Measurements from ENCODE around the gene TMPRSS6.

Gene TMPRSS6

DNA sequence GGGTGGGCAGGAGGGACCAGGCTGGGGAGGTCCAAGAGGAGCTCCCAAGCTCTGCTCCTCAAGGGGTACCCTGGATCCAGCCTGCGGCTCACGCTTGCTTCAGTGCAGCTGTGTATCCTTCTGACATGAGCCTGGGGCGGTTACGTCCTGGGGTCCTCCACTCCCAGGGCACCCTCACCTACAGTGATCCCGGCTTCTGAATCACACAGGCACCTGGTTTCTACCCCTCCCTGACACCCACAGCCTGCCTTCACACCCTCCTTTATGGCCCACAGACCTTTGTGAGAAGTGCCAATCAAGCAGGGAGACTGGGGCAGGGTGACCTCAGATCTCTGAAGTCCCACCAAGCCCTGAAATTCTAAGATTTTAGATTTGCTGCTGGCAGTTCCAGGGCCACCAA lies 88.5 kb downstream of the TMPRSS6 start:
- peak overlapping the region; percentile 91 for H3K27ac ChIP-seq
- H3K4me1 ChIP-seq (ENCODE audit: control insufficient read depth in 1 of 2, insufficient read depth in 1 of 2, low read depth in 1 of 2, low read length in 1 of 2) = peaks cover 31 to 37% of the 10 kb centered on the region in 2 experiments
- peaks cover 32% of the 10 kb centered on the region for H3K36me3 ChIP-seq
- H3K27me3 ChIP-seq = no peaks in the 10 kb centered on the region
- H3K9me3 ChIP-seq = no peaks in the 10 kb centered on the region
- TF ChIP-seq, protein P1, sequence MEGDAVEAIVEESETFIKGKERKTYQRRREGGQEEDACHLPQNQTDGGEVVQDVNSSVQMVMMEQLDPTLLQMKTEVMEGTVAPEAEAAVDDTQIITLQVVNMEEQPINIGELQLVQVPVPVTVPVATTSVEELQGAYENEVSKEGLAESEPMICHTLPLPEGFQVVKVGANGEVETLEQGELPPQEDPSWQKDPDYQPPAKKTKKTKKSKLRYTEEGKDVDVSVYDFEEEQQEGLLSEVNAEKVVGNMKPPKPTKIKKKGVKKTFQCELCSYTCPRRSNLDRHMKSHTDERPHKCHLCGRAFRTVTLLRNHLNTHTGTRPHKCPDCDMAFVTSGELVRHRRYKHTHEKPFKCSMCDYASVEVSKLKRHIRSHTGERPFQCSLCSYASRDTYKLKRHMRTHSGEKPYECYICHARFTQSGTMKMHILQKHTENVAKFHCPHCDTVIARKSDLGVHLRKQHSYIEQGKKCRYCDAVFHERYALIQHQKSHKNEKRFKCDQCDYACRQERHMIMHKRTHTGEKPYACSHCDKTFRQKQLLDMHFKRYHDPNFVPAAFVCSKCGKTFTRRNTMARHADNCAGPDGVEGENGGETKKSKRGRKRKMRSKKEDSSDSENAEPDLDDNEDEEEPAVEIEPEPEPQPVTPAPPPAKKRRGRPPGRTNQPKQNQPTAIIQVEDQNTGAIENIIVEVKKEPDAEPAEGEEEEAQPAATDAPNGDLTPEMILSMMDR (IDR thresholded peaks at IDR 0.05) = no peak
- H3K4me3 ChIP-seq (ENCODE audit: low read depth in 1 of 2, low read length in 1 of 2) = no peak overlapping the region

DNA sequence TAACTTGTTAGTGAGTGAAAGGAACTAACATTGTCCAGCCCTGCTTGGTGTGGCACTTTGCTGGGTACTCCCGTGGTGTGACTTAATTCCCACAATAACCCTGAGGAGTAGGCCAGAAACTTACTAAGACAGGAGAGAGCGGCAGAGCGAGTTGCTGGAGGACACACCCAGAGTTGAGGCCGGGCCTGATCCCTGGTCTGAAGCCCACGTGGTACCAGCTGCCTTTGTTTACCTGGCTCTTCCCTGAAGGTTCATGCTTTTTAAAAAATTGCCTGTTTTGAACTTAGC lies 89.4 kb downstream of the TMPRSS6 start:
- peaks cover 24% of the 10 kb centered on the region for H3K36me3 ChIP-seq
- no peaks in the 10 kb centered on the region for H3K27me3 ChIP-seq
- no peaks in the 10 kb centered on the region for H3K9me3 ChIP-seq
- H3K4me3 ChIP-seq (ENCODE audit: low read depth in 1 of 2, low read length in 1 of 2) = peak overlapping the region; percentile 89 to 91
- H3K4me1 ChIP-seq (ENCODE audit: control insufficient read depth in 1 of 2, insufficient read depth in 1 of 2, low read depth in 1 of 2, low read length in 1 of 2) = peaks cover 34 to 37% of the 10 kb centered on the region in 2 experiments
- H3K27ac ChIP-seq = peak overlapping the region; percentile 91
- TF ChIP-seq, protein P1 (IDR thresholded peaks at IDR 0.05) = no peak

DNA sequence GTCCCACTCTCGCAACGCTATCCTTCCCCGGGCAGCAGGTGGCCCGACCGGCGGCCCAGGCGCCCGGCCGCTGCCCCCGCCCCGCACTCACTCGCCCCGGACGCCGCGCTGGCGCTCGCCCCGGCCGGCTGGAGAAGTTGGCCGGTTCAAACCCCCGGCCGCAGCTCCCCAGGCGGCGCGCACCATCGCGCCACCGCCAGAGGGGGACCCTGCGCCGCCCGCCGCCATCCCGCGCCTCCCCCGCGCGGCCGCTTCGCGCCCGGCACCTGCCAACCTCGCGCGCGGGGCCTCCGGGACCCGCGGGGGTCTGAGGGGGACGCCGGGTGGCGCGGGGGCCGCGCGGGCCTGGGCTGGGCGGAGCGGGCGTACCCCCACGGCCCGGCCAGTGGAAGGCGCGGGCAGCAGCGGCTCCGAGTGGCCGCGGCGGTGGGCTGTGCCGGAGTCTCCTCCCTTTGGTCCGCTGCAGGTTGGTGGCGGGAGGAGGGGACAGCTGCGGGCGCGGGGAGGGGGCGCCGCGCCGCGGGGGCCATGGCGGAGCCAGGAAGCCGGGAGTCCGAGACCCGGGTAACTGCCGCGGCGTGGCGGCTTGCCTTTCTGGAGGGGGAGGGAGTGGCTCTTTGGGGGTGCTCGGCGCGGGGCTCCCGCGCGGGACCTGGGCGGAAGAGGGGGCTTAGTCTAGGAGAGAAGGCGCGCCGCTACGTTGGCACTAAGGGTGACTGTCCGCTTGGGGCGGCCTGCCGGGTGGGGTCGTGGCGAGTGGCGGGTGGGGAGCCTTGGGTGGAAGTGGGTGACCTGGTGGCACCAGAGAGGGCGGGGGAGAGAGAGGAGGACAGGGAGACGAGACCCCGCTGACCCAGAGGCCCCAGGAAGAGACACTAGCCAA lies 90.0 kb downstream of the TMPRSS6 start, which contains the start of the genes MPST and TST:
Gene MPST (plus strand): TSS at position 434 of the 883 bp plus-strand sequence. CDS start 95 bp downstream, at position 529.
Gene TST (minus strand): TSS at position 139 of the 883 bp plus-strand sequence. CDS start 715 bp downstream, outside the sequence.
- H3K36me3 ChIP-seq = peaks cover 18% of the 10 kb centered on the region
- H3K9me3 ChIP-seq = no peaks in the 10 kb centered on the region
- peak within 1 kb of the TSS; percentile 91 for H3K27ac ChIP-seq
- TF ChIP-seq, protein P1 (IDR thresholded peaks at IDR 0.05) = peak; percentile 43
- H3K4me1 ChIP-seq (ENCODE audit: control insufficient read depth in 1 of 2, insufficient read depth in 1 of 2, low read depth in 1 of 2, low read length in 1 of 2) = peaks cover 36 to 37% of the 10 kb centered on the region in 2 experiments
- H3K27me3 ChIP-seq = no peaks in the 10 kb centered on the region
- peak within 1 kb of the TSS; percentile 89 to 91 for H3K4me3 ChIP-seq (ENCODE audit: low read depth in 1 of 2, low read length in 1 of 2)

DNA sequence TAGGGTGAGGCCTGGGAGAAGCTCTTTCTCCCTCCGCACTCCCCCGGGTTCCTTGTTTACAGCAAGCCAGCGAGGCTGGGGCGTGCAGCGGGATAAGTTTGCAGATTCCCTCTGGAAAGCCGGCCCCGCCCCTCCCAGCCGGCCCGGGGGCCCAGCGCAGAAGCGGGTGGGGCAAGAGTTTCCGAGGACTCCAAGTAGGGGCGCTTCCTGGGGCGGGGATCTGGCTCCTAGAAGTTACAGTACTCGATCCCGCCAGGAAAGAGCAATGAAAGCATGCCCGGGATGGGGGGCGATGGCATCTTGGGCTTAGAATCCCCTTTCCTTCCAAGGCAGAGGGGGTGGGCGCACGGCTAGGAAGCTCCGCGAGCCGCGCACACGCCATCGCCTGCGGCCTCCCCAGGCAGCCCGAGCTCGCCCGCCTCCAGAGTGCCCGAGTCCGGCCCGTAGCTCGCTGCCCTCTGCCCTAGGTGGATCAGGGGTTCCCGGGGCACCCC lies 90.7 kb downstream of the TMPRSS6 start:
- Histone ChIP-seq H3K9me3 (no peaks in the 10 kb centered on the region), H3K36me3 (peaks cover 12% of the 10 kb centered on the region), H3K27ac (peak overlapping the region; percentile 91), H3K27me3 (no peaks in the 10 kb centered on the region), H3K4me1 (ENCODE audit: control insufficient read depth in 1 of 2, insufficient read depth in 1 of 2, low read depth in 1 of 2, low read length in 1 of 2) (peaks cover 36 to 37% of the 10 kb centered on the region in 2 experiments), H3K4me3 (ENCODE audit: low read depth in 1 of 2, low read length in 1 of 2) (peak overlapping the region; percentile 85 to 89)
- TF ChIP-seq, protein P1 (IDR thresholded peaks at IDR 0.05) = no peak

DNA sequence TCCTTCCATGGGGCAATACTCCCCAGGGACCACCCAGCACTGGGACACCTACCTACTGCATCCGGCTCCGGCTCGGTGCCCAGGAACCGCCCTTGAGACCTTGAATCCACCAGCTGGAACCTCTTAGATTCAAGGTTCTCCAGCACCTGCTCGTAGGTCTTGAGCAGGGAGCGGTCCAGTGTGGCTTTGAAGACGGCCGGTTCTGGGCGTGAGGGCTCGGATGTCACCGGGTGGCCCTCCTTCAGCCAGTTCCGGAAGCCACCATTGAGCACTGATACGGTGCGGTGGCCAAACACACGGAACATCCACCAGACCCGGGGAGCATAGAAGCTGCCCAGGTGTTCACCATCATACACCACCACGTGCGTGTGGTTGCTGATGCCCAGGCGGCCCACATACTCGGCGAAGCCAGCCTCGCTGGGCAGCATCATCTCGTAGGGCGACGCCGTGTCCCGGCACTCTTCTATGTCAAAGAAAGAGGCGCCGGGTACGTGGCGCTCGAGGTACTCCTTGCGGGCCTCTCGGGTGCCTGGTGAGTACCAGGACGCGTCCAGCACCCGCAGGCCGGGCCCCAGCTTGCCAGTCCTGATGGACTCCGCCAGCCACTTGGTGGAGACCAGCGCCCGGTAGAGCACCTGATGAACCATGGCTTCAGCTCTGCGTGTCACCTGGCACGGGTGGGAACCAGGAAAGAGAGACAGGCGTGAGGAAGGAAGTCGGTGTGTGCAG lies 91.3 kb downstream of the TMPRSS6 start:
- peak overlapping the region; percentile 91 for H3K27ac ChIP-seq
- no peaks in the 10 kb centered on the region for H3K27me3 ChIP-seq
- H3K9me3 ChIP-seq = no peaks in the 10 kb centered on the region
- TF ChIP-seq, protein P1 (IDR thresholded peaks at IDR 0.05) = no peak
- peaks cover 12% of the 10 kb centered on the region for H3K36me3 ChIP-seq
- peak overlapping the region; percentile 85 to 89 for H3K4me3 ChIP-seq (ENCODE audit: low read depth in 1 of 2, low read length in 1 of 2)
- H3K4me1 ChIP-seq (ENCODE audit: control insufficient read depth in 1 of 2, insufficient read depth in 1 of 2, low read depth in 1 of 2, low read length in 1 of 2) = peaks cover 40 to 41% of the 10 kb centered on the region in 2 experiments
